Stimulated activated naive CD4-positive, alpha-beta T cell treated with Interleukin-2 at 50 U/mL for 16 hours (primary cell): ENCODE measurements around the gene FOXP3.

Source experiments
- DNase-seq: peaks from one replicate; lab custom pipeline; 2025; lab: John Stamatoyannopoulos, UW

FOXP3 gene

GRCh38 chrX:49273181-49273727, 8.7 kb upstream of the FOXP3 start:
- peak; percentile 48 for DNase-seq

- DNase-seq = no peak
Observed at GRCh38 chrX:49272421-49272820, 7.9 kb upstream of the FOXP3 start.

- DNase-seq = no peak
Observed at GRCh38 chrX:49271341-49271740, 6.8 kb upstream of the FOXP3 start.

GRCh38 chrX:49270249-49270921, 5.9 kb upstream of the FOXP3 start:
- DNase-seq = no peak

GRCh38 chrX:49269767-49270248, 5.3 kb upstream of the FOXP3 start, which contains the start of gene PPP1R3F:
Gene PPP1R3F (plus strand): TSS chrX:49269793. CDS start chrX:49269870, 77 bp downstream.
- no peak for DNase-seq

GRCh38 chrX:49269010-49269766, 4.7 kb upstream of the FOXP3 start:
- DNase-seq = peak; percentile 96

- no peak for DNase-seq
Observed at GRCh38 chrX:49268702-49269009, 4.1 kb upstream of the FOXP3 start.

- no peak for DNase-seq
Observed at GRCh38 chrX:49266523-49267445, 2.3 kb upstream of the FOXP3 start.

GRCh38 chrX:49263631-49264030, 879 bp downstream of the FOXP3 start:
- DNase-seq = no peak

GRCh38 chrX:49262603-49263002, 1.9 kb downstream of the FOXP3 start:
- DNase-seq = no peak

- no peak for DNase-seq
Observed at GRCh38 chrX:49260221-49260985, 4.1 kb downstream of the FOXP3 start.

GRCh38 chrX:49258749-49259124, 5.8 kb downstream of the FOXP3 start:
- no peak for DNase-seq

GRCh38 chrX:49257846-49258748, 6.4 kb downstream of the FOXP3 start:
- no peak for DNase-seq

- no peak for DNase-seq
Observed at GRCh38 chrX:49257074-49257790, 7.3 kb downstream of the FOXP3 start.

- DNase-seq = no peak
Observed at GRCh38 chrX:49256268-49256995, 8.1 kb downstream of the FOXP3 start.

GRCh38 chrX:49254639-49255038, 9.9 kb downstream of the FOXP3 start:
- no peak for DNase-seq

GRCh38 chrX:49251325-49251724, 13.2 kb downstream of the FOXP3 start:
- no peak for DNase-seq

GRCh38 chrX:49250578-49250977, 13.9 kb downstream of the FOXP3 start:
- DNase-seq = no peak

- DNase-seq = no peak
Observed at GRCh38 chrX:49250066-49250465, 14.4 kb downstream of the FOXP3 start.
